Measurements from ENCODE around the gene DTD1.
A peak's percentile ranks its signal among the peaks of the same experiment; 100 is the strongest.

Gene DTD1

GRCh38 chr20:18731940-18732339 lies 144.1 kb downstream of the DTD1 start:
- Histone ChIP-seq H3K4me1 (no peaks in the 10 kb centered on the region), H3K27me3 (no peaks in the 10 kb centered on the region), H3K9me3 (no peaks in the 10 kb centered on the region), H3K36me3 (no peaks in the 10 kb centered on the region), H3K27ac (no peak overlapping the region), H3K4me3 (no peak overlapping the region)
- no peak for DNase-seq
- intact Hi-C loops (cut with DNase I; ENCODE audit: low total_unique reads) = no loop called here
- TF ChIP-seq, protein P1, sequence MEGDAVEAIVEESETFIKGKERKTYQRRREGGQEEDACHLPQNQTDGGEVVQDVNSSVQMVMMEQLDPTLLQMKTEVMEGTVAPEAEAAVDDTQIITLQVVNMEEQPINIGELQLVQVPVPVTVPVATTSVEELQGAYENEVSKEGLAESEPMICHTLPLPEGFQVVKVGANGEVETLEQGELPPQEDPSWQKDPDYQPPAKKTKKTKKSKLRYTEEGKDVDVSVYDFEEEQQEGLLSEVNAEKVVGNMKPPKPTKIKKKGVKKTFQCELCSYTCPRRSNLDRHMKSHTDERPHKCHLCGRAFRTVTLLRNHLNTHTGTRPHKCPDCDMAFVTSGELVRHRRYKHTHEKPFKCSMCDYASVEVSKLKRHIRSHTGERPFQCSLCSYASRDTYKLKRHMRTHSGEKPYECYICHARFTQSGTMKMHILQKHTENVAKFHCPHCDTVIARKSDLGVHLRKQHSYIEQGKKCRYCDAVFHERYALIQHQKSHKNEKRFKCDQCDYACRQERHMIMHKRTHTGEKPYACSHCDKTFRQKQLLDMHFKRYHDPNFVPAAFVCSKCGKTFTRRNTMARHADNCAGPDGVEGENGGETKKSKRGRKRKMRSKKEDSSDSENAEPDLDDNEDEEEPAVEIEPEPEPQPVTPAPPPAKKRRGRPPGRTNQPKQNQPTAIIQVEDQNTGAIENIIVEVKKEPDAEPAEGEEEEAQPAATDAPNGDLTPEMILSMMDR (IDR thresholded peaks at IDR 0.05) = no peak

- no peak for DNase-seq
- Histone ChIP-seq H3K4me1 (peaks cover 0 to 18% (median 8%) of the 10 kb centered on the region in 4 donors), H3K9me3 (no peaks in the 10 kb centered on the region), H3K27ac (no peak overlapping the region), H3K4me3 (no peak overlapping the region), H3K27me3 (no peaks in the 10 kb centered on the region), H3K36me3 (no peaks in the 10 kb centered on the region)
- intact Hi-C loops (cut with DNase I; ENCODE audit: low total_unique reads) = no loop called here
- TF ChIP-seq, protein P1 (IDR thresholded peaks at IDR 0.05) = no peak
Observed at GRCh38 chr20:18734525-18735189, 146.8 kb downstream of the DTD1 start.

DNA sequence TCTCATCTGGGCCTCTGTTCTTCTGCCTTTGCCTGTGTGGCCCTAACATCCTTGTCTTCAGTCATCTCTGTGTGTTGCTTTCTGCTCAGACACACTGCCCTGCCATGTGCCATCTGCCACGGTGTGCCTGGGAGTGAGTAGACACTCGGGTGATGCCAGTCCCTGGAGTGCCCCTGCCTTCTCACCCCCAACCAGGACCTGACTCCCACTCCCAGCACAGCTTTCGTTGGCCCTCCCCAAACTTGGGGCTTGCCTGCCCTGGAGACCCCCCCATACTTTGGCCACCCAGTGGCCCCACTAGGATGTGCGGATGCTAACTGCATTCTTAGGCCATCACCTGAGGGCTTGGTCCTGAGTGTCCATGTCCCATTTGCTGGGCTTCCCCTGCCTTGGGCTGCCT lies 149.3 kb downstream of the DTD1 start:
- Histone ChIP-seq H3K27me3 (no peaks in the 10 kb centered on the region), H3K4me1 (peaks cover 0 to 18% (median 9%) of the 10 kb centered on the region in 4 donors), H3K4me3 (no peak overlapping the region), H3K9me3 (no peaks in the 10 kb centered on the region), H3K36me3 (no peaks in the 10 kb centered on the region), H3K27ac (no peak overlapping the region)
- intact Hi-C loops (cut with DNase I; ENCODE audit: low total_unique reads) = no loop called here
- DNase-seq = no peak
- TF ChIP-seq, protein P1 (IDR thresholded peaks at IDR 0.05) = no peak

- TF ChIP-seq, protein P1 (IDR thresholded peaks at IDR 0.05) = no peak
- no peaks in the 10 kb centered on the region for H3K36me3 ChIP-seq
- intact Hi-C loops (cut with DNase I; ENCODE audit: low total_unique reads) = no loop called here
- DNase-seq = no peak
- no peaks in the 10 kb centered on the region for H3K27me3 ChIP-seq
- H3K27ac ChIP-seq = no peak overlapping the region
- no peak overlapping the region for H3K4me3 ChIP-seq
- H3K4me1 ChIP-seq = peaks cover 0 to 18% (median 9%) of the 10 kb centered on the region in 4 donors
- H3K9me3 ChIP-seq = no peaks in the 10 kb centered on the region
Observed at GRCh38 chr20:18738055-18738454, 150.2 kb downstream of the DTD1 start.

- H3K4me3 ChIP-seq = no peak overlapping the region
- H3K4me1 ChIP-seq = peaks cover 0 to 18% (median 9%) of the 10 kb centered on the region in 4 donors
- H3K27ac ChIP-seq = peak overlapping the region in 1 of 2 donors; percentile 19
- TF ChIP-seq, protein P1 (IDR thresholded peaks at IDR 0.05) = no peak
- intact Hi-C loops (cut with DNase I; ENCODE audit: low total_unique reads) = no loop called here
- H3K27me3 ChIP-seq = no peaks in the 10 kb centered on the region
- peaks cover 0 to 1% (median under 1%) of the 10 kb centered on the region in 3 donors for H3K36me3 ChIP-seq
- no peaks in the 10 kb centered on the region for H3K9me3 ChIP-seq
- DNase-seq = no peak
Observed at GRCh38 chr20:18738888-18739287, 151.0 kb downstream of the DTD1 start.

All from tibial artery (tissue), 4 donors.